DMS153 treated with DMSO at 0.1 percent for 48 hours (cell line): Measurements from ENCODE around the gene CLDN7.

ENCODE experiments used
- DNase-seq: peaks from one replicate; lab custom pipeline; 2025; ENCODE audit not compliant: unreplicated experiment; lab: John Stamatoyannopoulos, UW

The CLDN7 gene, protein sequence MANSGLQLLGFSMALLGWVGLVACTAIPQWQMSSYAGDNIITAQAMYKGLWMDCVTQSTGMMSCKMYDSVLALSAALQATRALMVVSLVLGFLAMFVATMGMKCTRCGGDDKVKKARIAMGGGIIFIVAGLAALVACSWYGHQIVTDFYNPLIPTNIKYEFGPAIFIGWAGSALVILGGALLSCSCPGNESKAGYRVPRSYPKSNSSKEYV

DNA sequence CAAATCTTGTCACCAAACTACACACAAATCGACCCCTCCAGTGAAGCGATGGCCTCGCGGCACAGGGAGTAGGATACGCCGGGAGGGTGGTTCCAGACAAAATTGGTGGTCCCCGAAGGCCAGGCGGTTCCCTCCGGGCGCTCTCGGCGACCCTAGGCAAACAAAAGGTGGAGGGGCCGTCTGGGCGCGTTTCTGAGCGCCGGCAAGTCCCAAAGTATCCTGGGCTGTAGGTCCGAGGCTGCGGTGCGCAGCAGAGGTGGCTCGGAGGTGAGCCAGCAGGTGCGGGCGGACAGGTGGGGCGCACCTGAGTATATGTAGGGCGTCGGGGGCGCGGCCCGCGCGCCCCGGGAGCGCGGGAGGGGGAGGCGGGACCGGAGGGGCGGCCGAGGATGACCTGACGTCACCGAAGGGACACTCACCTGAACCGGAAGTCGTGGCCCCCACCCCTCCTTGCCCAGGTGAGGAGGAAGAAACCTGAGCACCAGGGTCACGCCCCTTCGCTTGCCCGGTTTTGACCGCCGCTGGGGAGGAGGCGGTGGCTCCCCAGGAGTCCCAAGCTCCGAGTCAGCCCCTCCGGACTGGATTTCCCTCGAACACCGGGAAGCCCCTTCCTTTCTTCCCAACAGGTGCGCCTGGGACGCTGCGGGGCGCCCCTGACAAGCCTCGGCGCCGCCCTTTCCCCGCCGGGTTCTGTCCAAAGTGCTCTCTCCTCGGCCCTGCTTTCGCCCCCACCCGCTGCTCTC lies at the start of gene CLDN7:
TSS of gene CLDN7 (minus strand) at position 287 of the 743 bp plus-strand sequence. CDS start 435 bp downstream, outside the sequence.
- DNase-seq, result peak; percentile 40

DNA sequence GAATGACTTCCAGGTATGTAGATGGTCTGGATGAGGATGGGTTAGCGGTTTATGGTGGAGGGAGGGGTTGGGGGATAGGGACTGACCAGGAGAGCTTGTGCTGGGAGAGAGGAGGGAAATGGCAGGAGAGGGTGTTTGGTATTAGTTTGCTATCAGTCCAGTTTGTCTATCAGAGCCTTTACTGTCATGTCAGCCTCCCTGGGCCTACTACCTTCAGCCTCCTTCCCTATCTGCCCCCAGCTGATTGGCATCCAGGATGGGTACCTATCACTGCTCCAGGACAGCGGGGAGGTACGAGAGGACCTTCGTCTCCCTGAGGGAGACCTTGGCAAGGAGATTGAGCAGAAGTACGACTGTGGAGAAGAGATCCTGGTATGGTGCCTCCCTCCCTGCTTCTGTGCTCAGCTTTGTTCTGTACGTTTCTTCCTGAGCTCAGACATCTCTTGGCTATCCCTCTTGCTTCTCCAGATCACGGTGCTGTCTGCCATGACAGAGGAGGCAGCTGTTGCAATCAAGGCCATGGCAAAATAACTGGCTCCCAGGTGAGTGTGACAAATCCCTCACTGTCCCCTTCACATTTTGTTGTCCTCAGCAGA lies 48.9 kb upstream of the CLDN7 start:
- no peak for DNase-seq

DNA sequence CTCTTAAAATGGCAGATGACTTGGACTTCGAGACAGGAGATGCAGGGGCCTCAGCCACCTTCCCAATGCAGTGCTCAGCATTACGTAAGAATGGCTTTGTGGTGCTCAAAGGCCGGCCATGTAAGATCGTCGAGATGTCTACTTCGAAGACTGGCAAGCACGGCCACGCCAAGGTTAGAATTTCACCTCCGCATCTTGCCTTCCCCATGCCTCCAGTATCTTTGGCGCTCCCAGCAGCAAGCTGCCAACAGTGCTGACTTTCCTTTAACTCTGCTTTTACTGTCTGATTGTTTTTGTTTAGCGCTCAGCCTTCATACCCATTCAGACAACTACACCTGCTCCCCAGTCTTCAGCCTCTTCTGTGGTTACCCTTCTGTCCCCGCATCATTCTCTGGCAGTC lies 47.4 kb upstream of the CLDN7 start:
- no peak for DNase-seq

- peak; percentile 14 for DNase-seq
Observed at GRCh38 chr17:7308625-7309433, 46.6 kb upstream of the CLDN7 start.

DNA sequence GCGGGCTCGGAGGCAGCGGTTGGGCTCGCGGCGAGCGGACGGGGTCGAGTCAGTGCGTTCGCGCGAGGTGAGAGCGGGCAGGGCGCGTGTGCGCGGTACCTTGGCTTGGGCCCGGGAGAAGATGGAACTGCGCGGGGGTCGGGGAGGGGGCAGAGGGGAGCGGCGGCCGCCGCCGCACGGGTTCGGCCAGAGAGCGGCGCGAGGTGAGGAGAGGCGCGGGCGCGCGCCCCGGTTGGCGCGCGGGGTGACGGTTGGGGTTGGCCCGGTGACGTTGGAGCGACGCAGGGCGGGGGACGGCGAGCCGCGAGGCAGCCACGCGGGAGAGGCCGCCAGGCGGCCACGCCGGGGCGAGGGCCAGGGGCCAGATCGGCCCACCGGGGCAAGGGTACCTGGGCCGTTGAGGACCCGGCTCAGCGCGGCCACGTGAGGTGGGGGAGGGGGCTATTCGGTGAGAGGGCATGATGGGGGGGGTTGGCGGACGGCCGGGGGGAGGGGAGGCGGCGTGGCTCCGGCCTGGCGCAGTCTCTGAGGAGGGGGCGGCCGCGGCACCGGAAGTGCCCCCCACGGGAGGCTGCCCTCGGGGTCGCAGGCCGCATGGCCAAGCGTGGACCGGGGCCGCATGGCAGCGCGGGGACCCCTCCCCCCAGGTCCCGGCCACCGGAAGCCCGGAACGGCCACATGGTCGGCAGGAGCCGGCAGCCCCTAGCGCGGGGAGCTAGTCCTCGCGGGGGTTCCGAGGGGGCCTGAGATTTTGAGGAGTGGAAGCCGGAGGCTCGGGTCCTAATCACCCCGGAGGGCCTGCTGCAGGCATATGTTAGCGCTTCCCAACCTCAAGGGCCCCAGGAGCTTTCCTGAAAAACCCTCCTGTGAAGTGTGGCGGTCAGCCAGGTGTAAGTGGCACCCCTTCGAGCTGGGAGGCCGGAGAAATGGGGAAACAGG lies 45.7 kb upstream of the CLDN7 start:
- DNase-seq, result no peak

GRCh38 chr17:7306911-7307685 lies 44.8 kb upstream of the CLDN7 start, which contains the start of gene EIF5A:
EIF5A (plus strand) TSS chr17:7307628; CDS start chr17:7309636, 2,008 bp downstream.
- DNase-seq, result peak; percentile 78

- no peak for DNase-seq
Observed at GRCh38 chr17:7304179-7304578, 41.9 kb upstream of the CLDN7 start.

DNA sequence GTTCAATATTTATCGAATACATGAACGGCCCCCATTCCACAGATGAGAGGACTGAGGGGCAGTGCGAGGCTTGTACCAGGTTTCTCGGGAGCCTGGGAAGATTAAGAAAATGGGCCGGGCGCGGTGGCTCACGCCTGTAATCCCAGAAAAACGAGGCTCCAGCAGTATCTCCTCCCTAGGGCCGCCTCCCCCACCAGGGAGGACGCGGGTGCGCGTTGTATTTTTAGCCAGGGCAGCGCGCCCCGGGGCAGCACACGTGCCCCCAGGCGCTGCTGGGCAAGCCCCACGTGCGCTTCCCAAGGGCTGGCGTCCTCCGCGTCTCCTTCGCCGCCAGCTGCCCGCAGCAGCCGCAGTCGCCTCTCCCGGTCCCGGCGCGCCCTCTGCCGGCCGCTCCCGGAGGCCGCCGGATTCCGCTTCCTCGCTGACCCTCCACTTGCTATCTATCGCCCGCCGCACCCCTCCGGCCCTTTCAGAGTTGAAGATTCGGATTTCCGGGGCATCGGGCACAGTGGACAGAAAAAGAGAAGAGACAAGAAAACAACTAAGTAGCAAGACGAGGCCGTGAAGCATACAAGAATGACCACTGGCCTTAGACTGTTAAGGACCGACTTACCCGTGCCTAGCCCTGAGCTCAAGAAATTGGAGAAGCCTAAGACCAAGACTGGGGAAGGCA lies 34.0 kb upstream of the CLDN7 start:
- DNase-seq, result peak; percentile 2

DNA sequence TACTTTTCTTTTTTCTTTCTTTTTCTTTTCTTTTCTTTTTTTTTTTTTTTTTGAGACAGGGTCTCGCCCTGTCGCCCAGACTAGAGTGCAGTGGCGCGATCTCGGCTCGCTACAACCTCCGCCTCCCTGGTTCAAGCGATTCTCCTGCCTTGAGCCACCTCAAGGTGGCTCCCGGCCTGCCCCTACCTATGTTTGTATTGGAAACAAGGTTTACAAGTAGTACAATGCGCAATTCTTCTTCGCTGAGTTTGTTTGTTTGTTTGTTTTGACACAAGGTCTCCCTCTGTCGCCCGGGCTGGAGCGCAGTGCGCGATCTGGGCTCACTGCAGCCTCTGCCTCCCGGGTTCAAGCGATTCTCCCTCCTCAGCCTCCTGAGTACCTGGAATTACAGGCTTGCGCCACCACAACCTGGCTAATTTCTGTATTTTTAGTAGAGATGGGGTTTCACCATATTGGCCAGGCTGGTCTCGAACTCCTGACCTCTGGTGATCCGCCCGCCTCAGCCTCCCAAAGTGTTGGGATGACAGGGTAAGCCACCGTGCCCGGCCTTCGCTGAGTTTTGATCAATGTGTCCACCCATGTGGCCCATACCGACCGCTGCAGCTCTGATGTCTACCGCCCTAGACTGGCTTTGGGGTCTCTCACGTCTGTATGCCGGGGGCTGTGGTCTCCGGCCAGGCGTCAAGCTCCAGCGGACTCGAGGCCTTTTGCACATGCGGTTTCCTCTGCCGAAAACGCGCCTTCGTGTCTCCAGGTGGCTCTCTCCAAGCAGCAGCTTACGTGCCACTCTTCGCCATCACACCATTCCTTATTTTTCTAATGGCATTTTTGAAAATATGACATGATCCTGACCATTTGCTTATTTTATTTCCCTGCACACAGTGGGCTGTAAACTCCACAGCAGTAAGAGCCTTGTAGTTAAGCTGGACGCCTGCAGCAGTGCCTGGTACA lies 33.2 kb upstream of the CLDN7 start:
- no peak for DNase-seq

GRCh38 chr17:7294614-7295153 lies 32.4 kb upstream of the CLDN7 start, which contains the start of gene YBX2:
YBX2 (minus strand) TSS chr17:7294639; CDS start chr17:7294500, 139 bp downstream.
- peak; percentile 76 for DNase-seq

- peak; percentile 15 for DNase-seq
Observed at GRCh38 chr17:7293816-7294613, 31.7 kb upstream of the CLDN7 start.

DNA sequence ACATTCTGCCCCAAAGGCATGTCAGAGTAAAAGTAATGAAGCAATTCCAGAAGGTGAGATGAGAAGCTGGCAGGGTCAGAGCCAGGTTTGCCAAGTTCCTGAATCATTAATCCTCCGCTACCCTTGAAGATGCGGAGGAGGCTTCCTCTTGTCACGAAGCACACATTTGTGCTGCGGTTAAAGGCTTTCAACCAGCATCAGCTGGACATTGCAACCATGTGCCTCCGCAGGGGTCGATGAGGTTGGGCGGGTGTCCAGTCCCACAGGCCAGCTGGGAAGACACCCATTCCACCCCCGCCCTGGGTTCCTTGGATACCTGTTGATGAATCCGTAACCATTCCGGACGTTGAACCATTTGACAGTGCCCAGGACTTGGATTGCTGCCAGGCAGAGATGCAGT lies 30.9 kb upstream of the CLDN7 start:
- no peak for DNase-seq

DNA sequence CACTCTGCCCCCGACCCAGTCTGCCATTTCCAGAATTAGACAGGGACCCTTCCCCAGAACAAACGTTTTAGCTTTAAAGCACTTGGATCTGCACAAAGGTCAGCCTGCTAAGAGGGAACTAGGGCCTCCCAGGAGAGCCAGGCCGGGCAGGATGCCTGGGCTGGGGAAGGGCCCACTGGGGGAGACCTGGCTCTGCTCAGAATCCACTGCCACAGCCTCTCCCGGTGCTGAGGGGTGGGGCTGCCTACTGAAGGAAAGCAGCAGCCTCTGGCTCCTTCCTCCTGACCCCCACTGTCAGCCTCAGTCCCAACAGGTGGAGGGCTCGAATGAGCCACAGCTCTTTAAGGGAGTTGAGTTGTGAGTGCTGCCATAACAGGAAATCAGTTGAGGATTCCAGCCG lies 30.5 kb upstream of the CLDN7 start:
- no peak for DNase-seq

DNA sequence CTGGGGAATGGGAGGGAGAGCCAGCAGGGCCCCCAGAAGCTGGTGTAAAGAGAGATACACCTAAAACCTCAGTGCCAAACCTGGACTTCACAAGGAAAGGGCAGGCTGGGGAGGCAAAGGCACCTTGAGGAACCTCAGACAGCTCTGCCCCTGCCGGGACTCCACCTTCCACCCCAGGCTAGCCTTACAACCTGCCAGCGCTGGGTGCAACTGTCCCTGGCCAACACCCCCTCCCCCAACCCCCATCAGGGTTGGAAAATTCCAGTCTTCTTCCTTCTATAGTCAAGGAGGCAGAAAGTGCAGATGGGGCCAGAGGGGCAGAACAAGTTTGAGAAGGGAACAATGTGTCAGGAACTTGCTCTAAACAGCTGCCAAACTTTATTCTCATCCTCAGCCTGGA lies 29.9 kb upstream of the CLDN7 start:
- no peak for DNase-seq

DNA sequence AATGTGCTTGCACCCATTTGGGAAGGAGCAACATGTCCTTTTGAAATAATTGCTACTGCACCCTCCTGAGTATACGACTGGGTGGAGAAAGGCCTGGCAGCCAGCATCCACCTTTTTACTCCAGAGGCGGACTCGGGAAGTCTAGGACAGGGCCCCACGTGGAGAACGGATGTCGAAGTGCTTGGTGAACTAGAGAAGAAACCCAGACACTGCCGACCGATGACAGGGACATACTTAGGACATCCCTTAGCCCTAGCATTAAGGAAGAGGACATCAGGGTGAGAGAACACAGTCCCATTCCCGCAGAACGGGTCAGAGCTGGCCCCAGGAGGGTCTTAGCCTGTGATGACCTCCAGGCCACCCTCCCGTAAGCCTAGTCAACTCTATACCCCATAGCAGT lies 28.4 kb upstream of the CLDN7 start:
- no peak for DNase-seq

GRCh38 chr17:7290166-7290565 lies 27.9 kb upstream of the CLDN7 start:
- DNase-seq, result no peak
